Measurements from ENCODE around the gene PLPPR4.

GRCh38 chr1:99250728-99251127, 13.6 kb upstream of the PLPPR4 start:
- TF ChIP-seq CTCF (IDR thresholded peaks at IDR 0.05) (no peak), EZH2 (IDR thresholded peaks at IDR 0.05; ENCODE audit: borderline replicate concordance, insufficient read depth, low read depth, low read length, poor library complexity, severe bottlenecking) (no peak)

Data from B cell (primary cell).